HFF-Myc (cell line): ENCODE data around the gene LMAN2.

Experiments used
- DNase-seq: peaks from one replicate; pipeline ENCODE4 v3.0.0-alpha.2; 2011; ENCODE audit warnings: low read depth; ENCODE audit errors: extremely low read depth
- H3K4me3 ChIP-seq: replicated peaks from 2 replicates; pipeline ENCODE4 v1.5.1; 2011; ENCODE audit warnings: low read depth, mild to moderate bottlenecking, control low read depth, low read length
- TF ChIP-seq, protein P1 (sequence below): IDR thresholded peaks from 2 replicates; pipeline ENCODE4 v1.5.1; 2012; ENCODE audit warnings: mild to moderate bottlenecking, low read depth, low read length, control low read depth; ENCODE audit errors: missing control alignments

The LMAN2 gene

DNA sequence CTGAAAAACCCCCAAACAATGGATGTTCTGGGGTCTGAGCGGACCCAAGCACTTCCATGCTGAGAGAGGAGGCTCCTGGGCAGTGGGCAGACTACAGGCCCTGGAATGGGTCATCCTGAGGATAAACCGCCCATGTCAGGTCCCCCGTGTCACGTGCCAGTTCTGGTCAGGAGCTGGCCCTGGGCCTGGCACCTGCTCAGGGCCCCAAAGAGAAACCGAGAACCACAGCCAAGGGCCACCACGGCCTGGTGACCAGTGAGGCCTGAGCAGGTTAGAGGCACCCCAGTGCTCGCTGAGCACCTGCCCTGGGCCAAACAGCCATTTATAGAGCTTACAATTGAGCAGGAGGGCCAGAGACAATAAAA, 15.8 kb downstream of the LMAN2 start:
- no peak overlapping the region for H3K4me3 ChIP-seq
- TF ChIP-seq, protein P1, sequence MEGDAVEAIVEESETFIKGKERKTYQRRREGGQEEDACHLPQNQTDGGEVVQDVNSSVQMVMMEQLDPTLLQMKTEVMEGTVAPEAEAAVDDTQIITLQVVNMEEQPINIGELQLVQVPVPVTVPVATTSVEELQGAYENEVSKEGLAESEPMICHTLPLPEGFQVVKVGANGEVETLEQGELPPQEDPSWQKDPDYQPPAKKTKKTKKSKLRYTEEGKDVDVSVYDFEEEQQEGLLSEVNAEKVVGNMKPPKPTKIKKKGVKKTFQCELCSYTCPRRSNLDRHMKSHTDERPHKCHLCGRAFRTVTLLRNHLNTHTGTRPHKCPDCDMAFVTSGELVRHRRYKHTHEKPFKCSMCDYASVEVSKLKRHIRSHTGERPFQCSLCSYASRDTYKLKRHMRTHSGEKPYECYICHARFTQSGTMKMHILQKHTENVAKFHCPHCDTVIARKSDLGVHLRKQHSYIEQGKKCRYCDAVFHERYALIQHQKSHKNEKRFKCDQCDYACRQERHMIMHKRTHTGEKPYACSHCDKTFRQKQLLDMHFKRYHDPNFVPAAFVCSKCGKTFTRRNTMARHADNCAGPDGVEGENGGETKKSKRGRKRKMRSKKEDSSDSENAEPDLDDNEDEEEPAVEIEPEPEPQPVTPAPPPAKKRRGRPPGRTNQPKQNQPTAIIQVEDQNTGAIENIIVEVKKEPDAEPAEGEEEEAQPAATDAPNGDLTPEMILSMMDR, result no peak
- DNase-seq, result no peak

DNA sequence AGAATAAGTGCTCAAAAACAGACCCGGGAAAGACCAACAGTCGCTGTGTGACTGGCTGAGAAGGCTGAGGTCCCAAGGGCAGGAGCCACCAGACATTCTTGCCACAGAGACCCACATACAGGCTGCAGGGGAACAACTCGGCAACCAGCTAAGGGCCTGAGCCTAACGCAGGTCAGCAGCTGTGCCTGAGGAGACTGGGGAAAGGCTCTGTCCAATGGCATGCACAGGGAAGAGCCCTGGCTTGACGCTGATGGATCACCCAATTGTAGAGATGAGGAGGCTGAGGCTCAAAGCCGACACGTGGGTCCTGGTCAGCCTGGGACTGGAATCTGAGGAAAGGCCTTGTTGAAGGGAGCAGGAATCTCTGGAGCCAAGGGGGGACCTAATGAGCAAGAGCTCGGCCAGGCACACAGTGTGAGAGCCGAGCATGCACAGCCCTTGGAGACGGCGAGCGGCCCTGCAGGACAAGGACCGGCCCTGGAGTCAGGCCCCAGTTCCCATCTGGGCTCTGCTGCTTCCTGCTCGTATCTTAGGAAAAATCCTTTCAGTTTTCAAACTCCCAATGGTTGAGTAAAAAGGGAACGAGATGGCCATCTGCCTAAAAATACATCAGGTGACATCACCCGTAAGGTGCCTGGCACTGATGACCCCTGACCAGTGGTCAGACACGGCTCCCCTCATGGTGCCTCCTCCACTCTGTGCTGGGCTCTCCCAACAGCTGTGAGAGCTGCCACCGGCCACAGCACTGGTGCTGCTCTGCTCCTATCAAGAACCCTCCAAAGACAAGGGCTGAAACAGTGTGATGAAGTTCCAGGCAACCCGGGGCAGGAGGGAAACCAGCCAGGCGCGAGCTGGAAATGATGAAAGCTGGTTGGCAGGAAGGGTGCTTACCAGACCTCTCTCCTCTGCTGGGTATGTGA, 16.4 kb downstream of the LMAN2 start:
- H3K4me3 ChIP-seq, result no peak overlapping the region
- TF ChIP-seq, protein P1, result no peak
- no peak for DNase-seq

DNA sequence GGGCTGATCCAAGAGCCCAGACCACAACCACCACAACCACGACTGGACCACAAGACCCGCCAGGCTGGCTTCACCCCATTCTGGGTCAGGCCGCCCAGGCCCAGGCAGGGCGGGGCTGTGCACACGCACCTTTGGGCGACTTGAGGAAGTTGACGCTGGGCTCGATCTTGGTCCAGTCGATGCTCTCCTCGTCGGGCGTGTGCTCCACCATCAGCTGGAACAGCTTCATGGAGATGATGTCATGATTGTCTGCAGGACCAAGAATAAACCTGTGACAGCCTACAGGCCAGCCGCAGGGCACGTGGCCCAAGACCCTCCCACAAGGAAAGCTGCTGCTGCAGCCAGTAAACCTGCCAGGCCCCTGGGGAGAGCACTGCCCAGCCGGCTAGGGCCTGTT, 17.3 kb downstream of the LMAN2 start:
- no peak for DNase-seq

DNA sequence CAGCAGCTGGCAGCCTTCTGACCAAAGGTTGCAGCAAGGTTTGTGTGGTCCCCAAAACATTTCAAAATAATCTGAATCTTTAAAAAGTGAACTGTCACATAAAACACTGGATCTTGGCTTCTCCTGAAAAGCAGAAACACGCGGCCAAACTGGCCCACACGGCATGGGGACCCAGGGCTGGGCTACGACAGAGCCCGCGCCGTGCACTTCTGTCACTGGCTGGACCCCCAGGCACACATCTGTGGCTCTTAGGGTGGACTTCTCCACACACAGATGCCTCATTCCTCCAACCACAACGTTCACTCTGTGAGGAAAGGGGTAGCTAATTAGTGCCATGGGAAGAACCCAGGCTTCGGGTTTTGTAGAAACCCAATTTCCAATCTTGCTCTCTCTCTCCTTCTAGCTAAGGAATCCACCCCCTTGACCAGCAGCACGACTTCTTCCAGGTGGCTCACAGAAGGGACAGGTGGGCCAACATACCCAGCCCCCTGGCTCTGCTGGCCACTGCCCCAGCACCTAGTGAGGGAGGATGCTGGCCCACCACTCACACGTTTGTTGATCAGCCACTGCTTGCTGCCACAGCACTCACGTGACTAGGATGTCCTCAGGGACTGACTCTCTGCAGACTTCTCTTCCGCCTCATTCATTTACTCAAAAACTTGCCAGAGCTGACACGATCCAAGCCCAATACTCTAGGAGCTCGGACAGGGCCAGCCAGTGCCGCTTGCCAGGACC, 17.9 kb downstream of the LMAN2 start:
- TF ChIP-seq, protein P1, result no peak
- no peak for DNase-seq
- H3K4me3 ChIP-seq, result no peak overlapping the region

More for the DNA sequence above, 17.3 kb downstream of the LMAN2 start:
- no peak overlapping the region for H3K4me3 ChIP-seq
- TF ChIP-seq, protein P1, result no peak

GRCh38 chr5:177332896-177333260, 18.6 kb downstream of the LMAN2 start:
- H3K4me3 ChIP-seq, result no peak overlapping the region
- no peak for DNase-seq
- TF ChIP-seq, protein P1, result no peak

- H3K4me3 ChIP-seq, result no peak overlapping the region
- DNase-seq, result no peak
- TF ChIP-seq, protein P1, result no peak
These were observed 19.2 kb downstream of the LMAN2 start for GRCh38 chr5:177332031-177332895.
